ENCODE data around the gene ERBIN. TPM values are rescaled to one million over a fixed set of nuclear protein-coding genes. Genes with fewer than 3 reads are reported as not detected.

Gene ERBIN
- total RNA-seq, 4 donors from 2014 or later = 27.4 to 62.6 (median 48.6) TPM

- TF ChIP-seq CTCF (IDR thresholded peaks at IDR 0.05) (no peak), POLR2A (IDR thresholded peaks at IDR 0.05) (no peak)
- intact Hi-C loops (cut with DNase I) = loop anchor here (10.0 kb wide), 1 partner anchor 220 kb away; the partner anchor contains the start of gene SREK1
- peaks cover 0 to 29% (median 15%) of the 10 kb centered on the region in 3 donors for H3K4me1 ChIP-seq
- DNase-seq = peak; percentile 36
- H3K4me3 ChIP-seq = peak overlapping the region; percentile 68 to 95 (median 87)
- H3K9me3 ChIP-seq = no peaks in the 10 kb centered on the region
- H3K36me3 ChIP-seq = no peaks in the 10 kb centered on the region
- no peaks in the 10 kb centered on the region for H3K27me3 ChIP-seq
- H3K27ac ChIP-seq = peak overlapping the region; percentile 98 to 100 (median 99)
- whole genome bisulfite sequencing, 2 donors = 0% methylated on average over 1 to 4 of the region's 46 CpGs
Measured at GRCh38 chr5:65925044-65925600, 1.3 kb upstream of the ERBIN start.

- Histone ChIP-seq H3K27ac (peak overlapping the region; percentile 98 to 100 (median 99)), H3K36me3 (no peaks in the 10 kb centered on the region), H3K27me3 (no peaks in the 10 kb centered on the region), H3K4me1 (peaks cover 0 to 36% (median 15%) of the 10 kb centered on the region in 3 donors), H3K9me3 (no peaks in the 10 kb centered on the region), H3K4me3 (peak overlapping the region; percentile 68 to 95 (median 87))
- no peak for DNase-seq
- 0% methylated on average over 21 to 39 of the region's 94 CpGs for WGBS, 2 donors
- TF ChIP-seq POLR2A (IDR thresholded peaks at IDR 0.05) (peak in 2 of 4 donors; percentile 89 to 91), CTCF (IDR thresholded peaks at IDR 0.05) (peak in 5 of 6 experiments; percentile 7 to 50 (median 36))
- intact Hi-C loops (cut with DNase I) = loop anchor here (10.0 kb wide), 1 partner anchor 219 kb away; the partner anchor contains the start of gene SREK1
Measured at GRCh38 chr5:65925601-65926275, 637 bp upstream of the ERBIN start.

DNA sequence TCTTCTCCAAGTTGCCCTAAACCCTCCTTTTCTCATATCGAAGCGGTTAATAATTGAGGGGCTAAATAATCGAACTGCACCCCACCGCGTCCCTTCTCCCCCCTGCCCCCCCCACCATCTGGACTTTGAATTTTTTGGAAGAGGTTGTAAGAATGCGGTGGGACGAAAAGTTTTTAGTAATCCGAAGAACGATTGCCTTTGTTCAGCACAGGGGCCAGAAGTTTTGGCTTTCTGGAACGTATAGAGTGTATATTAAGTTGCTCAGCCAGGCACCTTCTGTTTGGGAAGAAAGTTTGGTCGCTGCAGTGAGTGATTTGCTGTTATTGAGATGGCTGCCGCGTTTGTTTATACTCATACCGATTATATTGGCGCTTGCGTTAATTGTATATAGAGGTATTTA is 518 bp downstream of the ERBIN start:
- intact Hi-C loops (cut with DNase I) = loop anchor here (10.0 kb wide), 1 partner anchor 218 kb away; the partner anchor contains the start of gene SREK1
- H3K27me3 ChIP-seq = no peaks in the 10 kb centered on the region
- WGBS, 2 donors = 0% methylated on average over 16 of the region's 16 CpGs
- peaks cover 0 to 41% (median 15%) of the 10 kb centered on the region in 3 donors for H3K4me1 ChIP-seq
- no peaks in the 10 kb centered on the region for H3K36me3 ChIP-seq
- H3K9me3 ChIP-seq = no peaks in the 10 kb centered on the region
- no peak for DNase-seq
- TF ChIP-seq CTCF (IDR thresholded peaks at IDR 0.05) = no peak
- TF ChIP-seq POLR2A (IDR thresholded peaks at IDR 0.05) = no peak
- peak overlapping the region; percentile 98 to 100 (median 99) for H3K27ac ChIP-seq
- peak overlapping the region; percentile 68 to 95 (median 87) for H3K4me3 ChIP-seq

GRCh38 chr5:65927503-65928321 is 1.3 kb downstream of the ERBIN start:
- no peak for TF ChIP-seq CTCF (IDR thresholded peaks at IDR 0.05)
- no peak for TF ChIP-seq POLR2A (IDR thresholded peaks at IDR 0.05)
- DNase-seq = no peak
- no peaks in the 10 kb centered on the region for H3K36me3 ChIP-seq
- peaks cover 0 to 49% (median 15%) of the 10 kb centered on the region in 3 donors for H3K4me1 ChIP-seq
- no peaks in the 10 kb centered on the region for H3K27me3 ChIP-seq
- H3K27ac ChIP-seq = peak overlapping the region; percentile 59 to 100 (median 98)
- 0% methylated on average over 13 of the region's 13 CpGs for WGBS, 2 donors
- intact Hi-C loops (cut with DNase I) = loop anchor here (10.0 kb wide), 1 partner anchor 217 kb away; the partner anchor contains the start of gene SREK1
- H3K9me3 ChIP-seq = no peaks in the 10 kb centered on the region
- H3K4me3 ChIP-seq = peak overlapping the region; percentile 68 to 95 (median 87)

All from esophagus squamous epithelium (tissue), 5 donors.